Activated naive CD8-positive, alpha-beta T cell treated with anti-CD3 and anti-CD28 coated beads, Interleukin-2, amount 50 U/mL, for 24 hours (primary cell): Measurements from ENCODE around the gene FSCB.
"Not testable (repeated sequence)": the region's sequence is repeated elsewhere in the genome, so short reads cannot be mapped to it uniquely, and the experiment has no call there.

Source experiments
- ATAC-seq: fragments of 150-1000 bp; cut with Tn5 transposase; one replicate; pipeline ENCODE4 v1.10.0; 2021
- DNase-seq: peaks from one replicate; pipeline ENCODE4 v3.0.0; 2021
- H3K27ac Mint-ChIP-seq: one replicate; pipeline ENCODE4 v1.8.0; 2021; ENCODE audit warnings: mild to moderate bottlenecking, mixed read lengths
- H3K27me3 Mint-ChIP-seq: one replicate; pipeline ENCODE4 v1.8.0; 2021; ENCODE audit warnings: mixed read lengths
- H3K36me3 Mint-ChIP-seq: one replicate; pipeline ENCODE4 v1.8.0; 2021; ENCODE audit warnings: low read depth, mixed read lengths
- H3K4me1 Mint-ChIP-seq: one replicate; pipeline ENCODE4 v1.8.0; 2021; ENCODE audit warnings: mixed read lengths
- H3K4me3 Mint-ChIP-seq: one replicate; pipeline ENCODE4 v1.8.0; 2021; ENCODE audit warnings: mild to moderate bottlenecking, moderate library complexity, mixed read lengths
- H3K9me3 Mint-ChIP-seq: one replicate; pipeline ENCODE4 v1.8.0; 2021; ENCODE audit warnings: mixed read lengths

Gene FSCB

GRCh38 chr14:44507183-44507582, at the start of gene FSCB:
FSCB (minus strand) TSS chr14:44507283; CDS start chr14:44506987, 296 bp downstream.
- peaks cover 13% of the 10 kb centered on the region for H3K9me3 Mint-ChIP-seq
- H3K36me3 Mint-ChIP-seq = no peaks in the 10 kb centered on the region
- H3K4me3 Mint-ChIP-seq = no peak within 1 kb of the TSS
- H3K27ac Mint-ChIP-seq = no peak within 1 kb of the TSS
- DNase-seq (no peak), ATAC-seq (no peak)
- H3K4me1 Mint-ChIP-seq = no peaks in the 10 kb centered on the region
- no peaks in the 10 kb centered on the region for H3K27me3 Mint-ChIP-seq

- no peaks in the 10 kb centered on the region for H3K9me3 Mint-ChIP-seq
- H3K27ac Mint-ChIP-seq = no peak overlapping the region
- no peak for ATAC-seq
- H3K4me3 Mint-ChIP-seq = no peak overlapping the region
- H3K4me1 Mint-ChIP-seq = no peaks in the 10 kb centered on the region
- no peaks in the 10 kb centered on the region for H3K27me3 Mint-ChIP-seq
- DNase-seq = no peak
- no peaks in the 10 kb centered on the region for H3K36me3 Mint-ChIP-seq
Measured at GRCh38 chr14:44531658-44532057, 24.6 kb upstream of the FSCB start.

GRCh38 chr14:44530475-44530874, 23.4 kb upstream of the FSCB start:
- Mint-ChIP-seq H3K4me3 (no peak overlapping the region), H3K4me1 (no peaks in the 10 kb centered on the region), H3K36me3 (no peaks in the 10 kb centered on the region), H3K9me3 (no peaks in the 10 kb centered on the region), H3K27ac (no peak overlapping the region), H3K27me3 (no peaks in the 10 kb centered on the region)
- no peak for ATAC-seq
- DNase-seq = no peak

- Mint-ChIP-seq H3K4me3 (no peak overlapping the region), H3K36me3 (no peaks in the 10 kb centered on the region), H3K9me3 (no peaks in the 10 kb centered on the region), H3K27me3 (no peaks in the 10 kb centered on the region), H3K4me1 (no peaks in the 10 kb centered on the region), H3K27ac (no peak overlapping the region)
- DNase-seq = no peak
- no peak for ATAC-seq
Measured at GRCh38 chr14:44529026-44529425, 21.9 kb upstream of the FSCB start.

GRCh38 chr14:44528180-44528579, 21.1 kb upstream of the FSCB start:
- Mint-ChIP-seq H3K27ac (no peak overlapping the region), H3K4me1 (no peaks in the 10 kb centered on the region), H3K36me3 (no peaks in the 10 kb centered on the region), H3K27me3 (no peaks in the 10 kb centered on the region), H3K4me3 (no peak overlapping the region), H3K9me3 (no peaks in the 10 kb centered on the region)
- DNase-seq = no peak
- ATAC-seq = no peak

GRCh38 chr14:44525237-44525636, 18.2 kb upstream of the FSCB start:
- ATAC-seq (no peak), DNase-seq (no peak)
- H3K4me3 Mint-ChIP-seq = no peak overlapping the region
- no peaks in the 10 kb centered on the region for H3K27me3 Mint-ChIP-seq
- no peak overlapping the region for H3K27ac Mint-ChIP-seq
- H3K36me3 Mint-ChIP-seq = no peaks in the 10 kb centered on the region
- H3K4me1 Mint-ChIP-seq = no peaks in the 10 kb centered on the region
- peaks cover 2% of the 10 kb centered on the region for H3K9me3 Mint-ChIP-seq

GRCh38 chr14:44515668-44516067, 8.6 kb upstream of the FSCB start:
- not testable (repeated sequence) for H3K27ac Mint-ChIP-seq, DNase-seq, H3K4me1 Mint-ChIP-seq, ATAC-seq, H3K4me3 Mint-ChIP-seq, H3K36me3 Mint-ChIP-seq, H3K27me3 Mint-ChIP-seq
- peaks cover 16% of the 10 kb centered on the region for H3K9me3 Mint-ChIP-seq

- H3K4me3 Mint-ChIP-seq = no peak overlapping the region
- H3K36me3 Mint-ChIP-seq = no peaks in the 10 kb centered on the region
- peaks cover 20% of the 10 kb centered on the region for H3K9me3 Mint-ChIP-seq
- no peaks in the 10 kb centered on the region for H3K4me1 Mint-ChIP-seq
- no peak for ATAC-seq
- H3K27me3 Mint-ChIP-seq = no peaks in the 10 kb centered on the region
- no peak overlapping the region for H3K27ac Mint-ChIP-seq
- DNase-seq = no peak
Measured at GRCh38 chr14:44508834-44509233, 1.8 kb upstream of the FSCB start.

- DNase-seq = no peak
- H3K27me3 Mint-ChIP-seq = no peaks in the 10 kb centered on the region
- ATAC-seq = no peak
- H3K9me3 Mint-ChIP-seq = peaks cover 13% of the 10 kb centered on the region
- no peak overlapping the region for H3K4me3 Mint-ChIP-seq
- H3K4me1 Mint-ChIP-seq = no peaks in the 10 kb centered on the region
- H3K36me3 Mint-ChIP-seq = no peaks in the 10 kb centered on the region
- no peak overlapping the region for H3K27ac Mint-ChIP-seq
Measured at GRCh38 chr14:44505588-44505987, 1.5 kb downstream of the FSCB start.

GRCh38 chr14:44497148-44497547, 9.9 kb downstream of the FSCB start:
- Mint-ChIP-seq H3K27ac (no peak overlapping the region), H3K36me3 (no peaks in the 10 kb centered on the region), H3K9me3 (peaks cover 3% of the 10 kb centered on the region), H3K27me3 (no peaks in the 10 kb centered on the region), H3K4me3 (no peak overlapping the region), H3K4me1 (no peaks in the 10 kb centered on the region)
- DNase-seq = no peak
- no peak for ATAC-seq

- Mint-ChIP-seq H3K27me3 (no peaks in the 10 kb centered on the region), H3K4me1 (no peaks in the 10 kb centered on the region), H3K27ac (no peak overlapping the region), H3K36me3 (no peaks in the 10 kb centered on the region), H3K4me3 (no peak overlapping the region), H3K9me3 (peaks cover 10% of the 10 kb centered on the region)
- DNase-seq = no peak
- ATAC-seq = no peak
Measured at GRCh38 chr14:44494137-44494536, 12.9 kb downstream of the FSCB start.

GRCh38 chr14:44490966-44491365, 16.1 kb downstream of the FSCB start:
- H3K36me3 Mint-ChIP-seq = no peaks in the 10 kb centered on the region
- H3K27me3 Mint-ChIP-seq = no peaks in the 10 kb centered on the region
- DNase-seq (no peak), ATAC-seq (no peak)
- no peaks in the 10 kb centered on the region for H3K4me1 Mint-ChIP-seq
- peaks cover 18% of the 10 kb centered on the region for H3K9me3 Mint-ChIP-seq
- H3K27ac Mint-ChIP-seq = no peak overlapping the region
- H3K4me3 Mint-ChIP-seq = no peak overlapping the region

- no peaks in the 10 kb centered on the region for H3K27me3 Mint-ChIP-seq
- peaks cover 8% of the 10 kb centered on the region for H3K9me3 Mint-ChIP-seq
- H3K4me1 Mint-ChIP-seq = no peaks in the 10 kb centered on the region
- no peak overlapping the region for H3K27ac Mint-ChIP-seq
- no peaks in the 10 kb centered on the region for H3K36me3 Mint-ChIP-seq
- H3K4me3 Mint-ChIP-seq = no peak overlapping the region
- ATAC-seq = no peak
- DNase-seq = no peak
Measured at GRCh38 chr14:44477953-44478352, 29.1 kb downstream of the FSCB start.

GRCh38 chr14:44468771-44469170, 38.3 kb downstream of the FSCB start:
- Mint-ChIP-seq H3K9me3 (peaks cover 4% of the 10 kb centered on the region), H3K27ac (no peak overlapping the region), H3K4me1 (no peaks in the 10 kb centered on the region), H3K4me3 (no peak overlapping the region), H3K36me3 (no peaks in the 10 kb centered on the region), H3K27me3 (no peaks in the 10 kb centered on the region)
- no peak for ATAC-seq
- DNase-seq = no peak

- Mint-ChIP-seq H3K4me1 (no peaks in the 10 kb centered on the region), H3K27me3 (no peaks in the 10 kb centered on the region), H3K27ac (no peak overlapping the region), H3K9me3 (no peaks in the 10 kb centered on the region), H3K4me3 (no peak overlapping the region), H3K36me3 (no peaks in the 10 kb centered on the region)
- DNase-seq = no peak
- no peak for ATAC-seq
Measured at GRCh38 chr14:44463356-44464004, 43.6 kb downstream of the FSCB start.

GRCh38 chr14:44462381-44462780, 44.7 kb downstream of the FSCB start:
- DNase-seq = no peak
- Mint-ChIP-seq H3K36me3 (no peaks in the 10 kb centered on the region), H3K27ac (no peak overlapping the region)

More at GRCh38 chr14:44462381-44462780, 44.7 kb downstream of the FSCB start:
- Mint-ChIP-seq H3K9me3 (no peaks in the 10 kb centered on the region), H3K4me1 (no peaks in the 10 kb centered on the region), H3K4me3 (no peak overlapping the region), H3K27me3 (no peaks in the 10 kb centered on the region)
- no peak for ATAC-seq
